DMS79 treated with DMSO at 0.1 percent for 48 hours (cell line): ENCODE data around the gene MATN3.

Experiments
- DNase-seq: peaks from one replicate; lab custom pipeline; 2025; lab: John Stamatoyannopoulos, UW

The MATN3 gene

DNA sequence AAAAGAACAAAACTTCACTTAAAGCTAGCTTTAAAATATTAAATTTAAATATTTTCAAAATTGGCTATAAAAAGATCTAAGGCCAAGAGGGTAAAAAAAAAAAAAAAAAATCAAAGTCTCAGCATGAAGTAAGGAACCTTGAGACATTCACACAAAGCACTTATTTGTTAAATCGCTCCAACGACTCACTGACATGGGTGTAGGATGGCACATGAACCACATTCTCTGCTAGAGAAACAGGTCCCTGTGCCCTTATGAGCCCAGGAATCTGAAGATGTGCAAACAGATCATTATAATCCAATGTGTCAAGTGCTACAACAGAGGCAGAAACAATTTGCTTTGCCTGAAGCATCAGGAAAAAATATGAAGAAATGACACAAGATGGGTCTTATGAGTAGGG lies 25.2 kb upstream of the MATN3 start:
- no peak for DNase-seq

- DNase-seq = no peak
Measured at GRCh38 chr2:20035955-20036666, 23.6 kb upstream of the MATN3 start.

- no peak for DNase-seq
Measured at GRCh38 chr2:20034821-20035220, 22.4 kb upstream of the MATN3 start.

DNA sequence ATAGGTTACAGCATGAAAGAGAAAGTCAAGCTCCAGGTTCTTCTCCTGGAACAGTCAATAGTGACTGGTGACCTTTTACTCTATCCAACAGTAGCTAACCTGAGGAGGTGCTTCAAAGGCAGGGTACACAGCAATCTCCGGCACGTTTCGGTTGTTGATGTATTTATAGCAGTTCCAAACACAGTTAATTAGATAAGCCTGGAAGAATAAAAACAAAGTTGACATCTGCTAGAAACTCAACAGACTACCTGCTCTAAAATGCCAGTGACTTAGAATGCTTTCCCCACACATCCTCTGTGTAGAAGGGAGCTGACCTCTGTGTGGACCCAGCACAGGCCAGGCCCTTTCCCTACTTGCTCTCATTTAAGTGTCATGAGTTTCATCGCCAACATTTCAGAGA lies 21.8 kb upstream of the MATN3 start:
- DNase-seq = no peak

- no peak for DNase-seq
Measured at GRCh38 chr2:20033322-20033721, 20.9 kb upstream of the MATN3 start.

- DNase-seq = no peak
Measured at GRCh38 chr2:20030224-20030623, 17.8 kb upstream of the MATN3 start.

DNA sequence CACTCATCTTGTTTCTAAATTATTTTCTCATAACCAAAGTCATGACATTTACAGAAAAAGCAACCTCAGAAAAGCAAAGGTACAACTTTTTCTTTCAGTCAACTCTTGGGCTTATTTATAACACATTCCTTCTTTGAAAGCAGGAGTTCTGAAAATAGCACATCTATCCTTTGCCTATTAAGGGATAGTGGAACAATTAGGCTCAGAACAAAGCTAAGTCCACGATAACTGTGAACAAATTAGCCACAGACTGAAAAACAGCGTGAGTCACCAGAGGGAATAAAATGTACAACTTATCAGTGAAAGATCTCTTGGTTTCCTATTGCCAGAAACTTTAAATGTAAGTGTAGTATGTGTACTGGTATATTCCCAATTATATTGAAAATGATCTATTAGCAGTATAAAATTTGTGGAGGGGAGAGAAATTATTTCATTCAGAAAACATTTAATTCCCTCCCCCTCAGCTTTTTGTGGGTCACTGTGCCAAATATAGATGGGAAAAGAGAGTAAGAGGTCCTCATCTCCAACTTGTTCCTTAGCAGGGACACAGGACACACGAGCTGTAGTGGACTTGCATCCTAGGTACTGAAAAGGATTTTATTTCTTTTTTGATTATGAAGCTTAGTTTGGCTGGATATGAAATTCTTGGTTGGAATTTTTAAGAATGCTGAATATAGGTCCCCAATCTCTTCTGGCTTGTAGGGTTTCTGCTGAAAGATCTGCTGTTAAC lies 15.4 kb upstream of the MATN3 start:
- DNase-seq = no peak

- no peak for DNase-seq
Measured at GRCh38 chr2:20027260-20027677, 14.8 kb upstream of the MATN3 start.

DNA sequence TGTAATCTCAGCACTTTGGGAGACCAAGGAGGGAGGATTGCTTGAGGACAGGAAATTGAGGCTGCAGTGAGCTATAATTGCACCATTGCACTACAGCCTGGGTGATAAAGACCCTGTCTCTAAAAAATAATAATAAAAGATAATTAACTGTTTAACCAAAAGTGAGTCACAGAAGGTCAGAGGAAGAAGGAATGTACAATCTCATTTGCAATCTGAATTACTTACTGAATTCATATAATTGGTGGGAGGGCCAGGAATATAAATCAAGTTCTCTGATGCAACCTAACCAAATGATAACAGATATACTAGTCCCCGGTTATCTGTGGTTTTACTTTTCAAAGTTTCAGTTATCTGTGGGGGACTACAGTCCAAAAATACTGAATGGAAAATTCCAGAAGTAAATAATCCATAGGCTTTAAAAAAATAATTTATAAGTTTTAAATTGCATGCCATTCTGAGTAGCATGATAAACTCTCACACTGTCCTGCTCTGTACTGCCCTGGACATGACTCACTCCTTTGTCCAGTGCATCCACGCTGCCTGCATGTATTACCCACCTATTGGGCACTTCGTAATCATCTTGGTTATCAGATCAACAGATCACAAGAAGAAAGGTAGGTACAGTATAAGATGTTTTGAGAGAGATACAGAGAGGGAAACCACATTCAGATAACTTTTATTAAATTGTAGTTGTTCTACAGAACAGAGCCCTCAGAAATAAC lies 12.8 kb upstream of the MATN3 start:
- DNase-seq = no peak

DNA sequence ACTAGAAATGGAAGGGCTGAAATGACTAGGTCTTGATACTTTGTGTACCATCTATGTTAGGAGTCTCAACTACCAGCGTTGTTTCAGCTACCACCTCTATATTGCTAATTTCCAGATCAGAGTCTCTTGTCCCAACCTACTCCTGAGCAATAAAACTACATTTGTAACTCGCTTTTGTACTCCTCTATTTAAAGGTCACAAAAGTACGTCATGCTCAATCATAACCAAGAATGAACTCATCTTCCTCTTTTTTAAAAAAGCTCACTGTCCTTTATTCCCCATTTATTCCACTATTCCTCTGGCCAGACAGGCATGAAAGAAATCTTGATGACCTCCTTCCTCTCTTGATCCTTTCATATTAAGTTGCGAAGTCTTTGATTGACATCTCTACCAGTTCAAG lies 11.2 kb upstream of the MATN3 start:
- DNase-seq = no peak

GRCh38 chr2:20021405-20022009 lies 9.0 kb upstream of the MATN3 start:
- DNase-seq = no peak

GRCh38 chr2:20019747-20020146 lies 7.3 kb upstream of the MATN3 start:
- DNase-seq = no peak

GRCh38 chr2:20018601-20019152 lies 6.2 kb upstream of the MATN3 start:
- DNase-seq = no peak

GRCh38 chr2:20016346-20016745 lies 3.9 kb upstream of the MATN3 start:
- DNase-seq = no peak

DNA sequence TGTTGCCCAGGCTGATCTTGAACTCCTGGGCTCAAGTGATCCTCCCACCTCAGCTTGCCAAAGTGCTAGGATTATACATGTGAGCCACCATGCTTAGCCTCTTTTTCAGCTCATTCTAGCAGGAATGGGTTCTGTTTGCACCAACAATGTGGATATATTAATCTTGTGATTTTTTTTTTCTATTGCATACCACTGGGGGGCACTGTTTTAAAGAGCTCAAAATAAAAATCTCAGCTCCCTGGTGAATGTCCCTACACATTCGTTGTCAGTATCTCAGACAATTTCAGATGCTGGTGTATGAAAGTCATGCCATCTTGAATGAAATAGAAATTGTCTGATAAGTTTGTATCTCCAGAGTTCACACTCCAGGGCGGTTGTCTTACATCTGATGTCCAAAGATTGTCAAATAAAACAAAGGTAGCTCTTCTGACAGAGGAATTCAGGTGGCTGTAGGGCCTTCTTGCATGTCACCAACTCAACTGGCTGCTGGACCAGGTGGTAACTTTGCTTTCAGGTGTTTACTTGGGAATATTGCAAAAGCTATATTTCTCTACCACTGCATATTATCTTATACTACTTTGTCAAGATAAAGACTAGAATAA lies 3.1 kb upstream of the MATN3 start:
- peak; percentile 49 for DNase-seq

- DNase-seq = no peak
Measured at GRCh38 chr2:20013126-20013849, 820 bp upstream of the MATN3 start.

- DNase-seq = no peak
Measured at GRCh38 chr2:20012032-20012281, 511 bp downstream of the MATN3 start.

DNA sequence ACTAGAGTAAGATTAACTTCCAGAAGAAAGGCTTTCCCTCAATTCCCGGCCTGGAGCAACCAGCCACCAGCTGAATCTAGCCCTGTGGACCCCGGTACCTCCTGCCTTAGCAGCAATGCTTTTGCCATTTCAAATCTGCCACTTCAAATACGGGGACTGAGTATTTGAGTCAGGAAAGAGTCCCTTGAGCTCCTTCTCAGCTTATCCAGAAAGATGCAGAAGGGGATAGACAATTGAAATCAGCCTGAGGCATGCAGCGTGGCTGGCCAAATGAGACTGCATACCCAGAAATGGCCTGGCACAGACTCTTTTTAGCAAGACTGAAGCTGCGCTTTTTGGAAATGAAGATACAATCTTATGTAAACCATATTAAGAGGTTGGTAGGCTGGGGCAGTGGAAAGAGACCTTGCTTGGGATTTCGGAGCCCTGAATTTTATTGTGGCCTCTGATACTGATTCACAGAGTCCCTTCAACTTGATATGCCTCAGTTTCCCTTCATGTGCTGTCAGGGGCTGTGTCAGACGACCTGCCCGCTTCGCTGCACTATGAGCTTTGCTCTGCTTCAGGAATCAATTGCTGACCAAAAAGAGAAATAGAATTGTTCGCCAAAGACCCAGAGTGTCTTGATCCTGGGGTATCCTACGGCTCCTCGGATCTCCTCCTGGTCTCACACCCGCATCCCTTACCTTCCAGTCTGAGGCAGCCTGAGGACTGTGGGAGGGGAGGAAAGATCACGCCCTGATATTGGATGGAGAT lies 1.0 kb downstream of the MATN3 start:
- no peak for DNase-seq

DNA sequence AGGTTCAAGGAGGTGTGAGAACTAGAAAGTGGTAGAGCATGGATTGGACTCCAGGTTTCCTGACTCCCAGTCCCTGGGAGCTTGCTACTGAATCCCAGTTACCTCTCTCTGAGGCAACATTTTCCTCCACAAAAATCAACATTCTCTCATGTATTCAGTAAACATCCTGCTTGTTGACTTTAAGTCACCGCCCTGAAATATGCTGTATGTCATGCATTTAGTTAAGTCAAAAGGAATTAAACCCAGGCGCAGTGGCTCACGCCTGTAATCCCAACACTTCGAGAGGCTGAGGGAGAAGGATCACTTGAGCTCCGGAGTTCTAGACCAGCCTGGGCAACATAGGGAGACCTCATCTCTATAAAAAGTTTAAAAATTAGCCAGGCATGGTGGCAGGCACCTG lies 3.8 kb downstream of the MATN3 start:
- DNase-seq = no peak

DNA sequence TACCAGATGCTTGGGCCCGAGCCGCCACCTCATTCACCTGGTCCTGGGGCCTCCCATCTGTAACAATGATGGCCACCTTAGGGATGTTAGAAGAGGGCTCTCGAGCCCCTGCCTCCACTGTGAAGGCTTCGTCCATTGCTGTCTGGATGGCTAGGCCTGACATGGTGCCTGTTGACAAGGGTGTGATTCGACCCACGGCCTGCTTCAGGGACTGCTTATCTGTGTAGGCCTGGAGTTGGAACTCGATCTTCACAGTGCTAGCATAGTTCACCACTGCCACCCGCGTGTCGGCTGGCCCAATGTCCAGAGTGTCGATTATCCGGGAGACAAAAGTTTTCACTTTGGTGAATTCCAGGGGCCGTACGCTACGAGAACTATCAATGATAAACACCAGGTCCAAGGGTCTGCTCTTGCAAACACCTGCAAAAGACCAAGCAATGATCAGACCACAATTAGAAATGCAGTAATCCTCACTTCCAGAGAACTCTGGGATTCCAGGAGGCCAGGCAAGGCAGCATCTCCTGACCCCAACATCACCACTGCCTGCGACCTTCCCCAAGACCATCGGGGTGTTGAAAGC lies 6.5 kb downstream of the MATN3 start:
- no peak for DNase-seq
